B cell (primary cell): Measurements from ENCODE around the gene FADS6. TPM values are rescaled to one million over a fixed set of nuclear protein-coding genes. Genes with fewer than 3 reads are reported as not detected.

ENCODE experiments used
- ATAC-seq: fragments of 200-7000 bp; cut with Tn5 transposase; one replicate; pipeline ENCODE4 v1.10.0; 2021; ENCODE audit warnings: low read depth, mild to moderate bottlenecking, moderate number of reproducible peaks, moderate library complexity
- CTCF ChIA-PET: fragments of 350-600 bp; sonication (Branson Sonifier 250); formaldehyde crosslinking; loops from one replicate; lab custom pipeline; 2021; ENCODE audit warnings: antibody characterized with exemption, inconsistent platforms; lab: Charles Lee
- POLR2A ChIA-PET: fragments of 350-600 bp; sonication (Branson Sonifier 250); formaldehyde crosslinking; loops from one replicate; lab custom pipeline; 2021; ENCODE audit warnings: antibody characterized with exemption; lab: Charles Lee
- DNase-seq: peaks from one replicate; pipeline ENCODE4 v3.0.0; 2013
- H2AFZ ChIP-seq: 2 replicates; pipeline ENCODE4 v1.6.1; 2012; ENCODE audit warnings: mild to moderate bottlenecking, low read depth, low read length; ENCODE audit not compliant: insufficient read depth, poor library complexity, severe bottlenecking
- H3K27ac ChIP-seq, 2 donors: 1 replicate in 1 of 2; 2 replicates in 1 of 2; pipeline ENCODE4 v1.5.1; 2012 to 2013; ENCODE audit warnings: low read length in 2 of 2, mild to moderate bottlenecking in 2 of 2, moderate library complexity in 1 of 2
- H3K27me3 ChIP-seq, 4 experiments: fragments of 200-600 bp in 1 of 4; sonication (generic) in 1 of 4; replicated peaks in 1 of 4; 1 replicate in 2 of 4; 2 replicates in 2 of 4; pipeline versions ENCODE4 v1.6.1 to v1.7.0; 2013 to 2016; ENCODE audit warnings: low read length in 3 of 4, mild to moderate bottlenecking in 2 of 4, mixed read lengths in 1 of 4, moderate library complexity in 1 of 4; ENCODE audit not compliant: insufficient read depth in 4 of 4, control insufficient read depth in 3 of 4; ENCODE audit errors: control extremely low read depth in 1 of 4
- H3K36me3 ChIP-seq, 2 experiments: replicated peaks in 1 of 2; 1 replicate in 1 of 2; 2 replicates in 1 of 2; pipeline versions ENCODE4 v1.6.1 to v1.7.1; 2013; ENCODE audit warnings: low read length in 1 of 2; ENCODE audit not compliant: insufficient read depth in 2 of 2, control insufficient read depth in 1 of 2; ENCODE audit errors: control extremely low read depth in 1 of 2, extremely low read depth in 1 of 2
- H3K4me1 ChIP-seq, 2 donors: fragments of 200-600 bp in 1 of 2; sonication (generic) in 1 of 2; 1 replicate in 1 of 2; 2 replicates in 1 of 2; pipeline versions ENCODE4 v1.5.1 to v1.6.1; 2013 to 2017; ENCODE audit warnings: low read length in 2 of 2; ENCODE audit not compliant: control insufficient read depth in 2 of 2, insufficient read depth in 2 of 2
- H3K4me2 ChIP-seq: replicated peaks from 2 replicates; pipeline ENCODE3; 2012; ENCODE audit warnings: mild to moderate bottlenecking, low read depth, low read length; ENCODE audit not compliant: poor library complexity, severe bottlenecking
- H3K4me3 ChIP-seq, 5 experiments: fragments of 200-600 bp in 1 of 5; sonication (generic) in 1 of 5; 1 replicate in 3 of 5; 2 replicates in 2 of 5; pipeline versions ENCODE4 v1.5.1 to v1.7.0; 2011 to 2016; ENCODE audit warnings: low read length in 4 of 5, mild to moderate bottlenecking in 4 of 5, low read depth in 2 of 5, control low read depth in 1 of 5, moderate library complexity in 1 of 5; ENCODE audit not compliant: insufficient read depth in 1 of 5; ENCODE audit errors: control extremely low read depth in 1 of 5, extremely low read depth in 1 of 5
- H3K79me2 ChIP-seq: fragments of 200-600 bp; sonication (generic); one replicate; pipeline ENCODE4 v1.6.0; 2016; ENCODE audit warnings: low read length; ENCODE audit not compliant: control insufficient read depth, insufficient read depth
- H3K9ac ChIP-seq: fragments of 200-600 bp; sonication (generic); 2 replicates; pipeline ENCODE4 v1.6.1; 2017; ENCODE audit warnings: mild to moderate bottlenecking, low read length, moderate library complexity
- H3K9me3 ChIP-seq, 3 donors: one replicate each; pipeline versions ENCODE4 v1.6.1 to v1.7.1; 2013; ENCODE audit warnings: low read length in 2 of 3; ENCODE audit not compliant: control insufficient read depth in 2 of 3, insufficient read depth in 1 of 3; ENCODE audit errors: control extremely low read depth in 1 of 3
- H4K20me1 ChIP-seq: 2 replicates; pipeline ENCODE4 v1.6.0; 2012; ENCODE audit warnings: mild to moderate bottlenecking, low read length; ENCODE audit not compliant: insufficient read depth, control insufficient read depth, poor library complexity, severe bottlenecking
- H3K27ac Mint-ChIP-seq: one replicate; pipeline ENCODE4 v1.8.0; 2021; ENCODE audit warnings: mixed read lengths
- H3K27me3 Mint-ChIP-seq: one replicate; pipeline ENCODE4 v1.8.0; 2021; ENCODE audit warnings: mixed read lengths
- H3K4me1 Mint-ChIP-seq: one replicate; pipeline ENCODE4 v1.8.0; 2021; ENCODE audit warnings: mixed read lengths
- H3K4me3 Mint-ChIP-seq: one replicate; pipeline ENCODE4 v1.8.0; 2021; ENCODE audit warnings: mixed read lengths
- H3K9me3 Mint-ChIP-seq: one replicate; pipeline ENCODE4 v1.8.0; 2022; ENCODE audit warnings: mixed read lengths; ENCODE audit not compliant: insufficient read depth
- CTCF ChIP-seq: fragments of 200-600 bp; IDR thresholded peaks from one replicate; pipeline ENCODE4 v1.8.0; 2022; ENCODE audit warnings: antibody characterized with exemption, mild to moderate bottlenecking
- EZH2 ChIP-seq: IDR thresholded peaks from 2 replicates; pipeline ENCODE4 v1.6.1; 2012; ENCODE audit warnings: borderline replicate concordance, low read depth, mild to moderate bottlenecking, moderate library complexity, low read length; ENCODE audit not compliant: insufficient read depth, poor library complexity, severe bottlenecking
- WGBS: methylation state at CpG from one replicate; pipeline ENCODE4 v1.1.5; 2013; ENCODE audit warnings: missing lambda C conversion rate; ENCODE audit not compliant: insufficient coverage; 5-methylcytosine and 5-hydroxymethylcytosine counted together
- intact Hi-C: fragments of 100-400 bp; cut with micrococcal nuclease; formaldehyde crosslinking; loops from one replicate; pipeline ENCODE4 v1.10.0; 2022
- polyA plus RNA-seq: library from polyadenylated mRNA; depleted of rRNA; stranded (reverse); fragments of >200 nt; gene quantifications from 2 replicates; pipeline ENCODE4 v1.2.3, GENCODE V29; 2012
- total RNA-seq, 2 donors: library from RNA; stranded (reverse); fragments of 120-200 nt in 1 of 2; gene quantifications; 1 replicate in 1 of 2; 2 replicates in 1 of 2; pipeline versions ENCODE4 v1.2.3 to v1.2.4, GENCODE V29; 2013 to 2022

Gene FADS6
- total and polyA plus RNA-seq, 2 donors (not counting 1 experiment from before 2014, with no cell fraction given): not detected

- H3K9ac ChIP-seq: no peak overlapping the region
- peaks cover 44% of the 10 kb centered on the region for H3K27me3 Mint-ChIP-seq
- H2AFZ ChIP-seq: peak overlapping the region; percentile 38
- ATAC-seq: no peak
- H4K20me1 ChIP-seq: no peaks in the 10 kb centered on the region
- peak overlapping the region; percentile 34 for H3K27ac Mint-ChIP-seq
- H3K4me2 ChIP-seq: peak overlapping the region; percentile 68
- intact Hi-C loops: no loop called here
- DNase-seq: no peak
- H3K27me3 ChIP-seq: peaks cover 0 to 44% (median 9%) of the 10 kb centered on the region in 4 experiments
- H3K79me2 ChIP-seq: no peaks in the 10 kb centered on the region
- ChIA-PET CTCF (no interaction called here), POLR2A (no interaction called here)
- no peaks in the 10 kb centered on the region for H3K9me3 Mint-ChIP-seq
- no peaks in the 10 kb centered on the region for H3K36me3 ChIP-seq
- H3K4me3 Mint-ChIP-seq: peak overlapping the region; percentile 71
- H3K4me1 ChIP-seq: peaks cover 6 to 16% of the 10 kb centered on the region in 2 donors
- no peak overlapping the region for H3K27ac ChIP-seq
- TF ChIP-seq CTCF (no peak), EZH2 (no peak)
- peaks cover 2% of the 10 kb centered on the region for H3K4me1 Mint-ChIP-seq
- H3K9me3 ChIP-seq: peaks cover 0 to 6% (median 0%) of the 10 kb centered on the region in 3 donors
- WGBS: 40% methylated on average over 21 of the region's 22 CpGs
- H3K4me3 ChIP-seq: no peak overlapping the region
Measured at GRCh38 chr17:74893936-74894671, 671 bp upstream of the FADS6 start.
